Panc1 (cell line): ENCODE measurements around the gene ACTBL2. TPM values are rescaled to one million over a fixed set of nuclear protein-coding genes. Genes with fewer than 3 reads are reported as not detected.

Experiments
- ATAC-seq: fragments of 200-7000 bp; cut with Tn5 transposase; 2 replicates; pipeline ENCODE4 v1.9.1; 2020; ENCODE audit warnings: mild to moderate bottlenecking, moderate library complexity
- BruUV-seq: library from RNA; stranded (reverse); fragments of 400-500 nt; replicated peaks from 2 replicates; lab custom pipeline; 2021; lab: Mats Ljungman, UMichigan
- CTCF ChIA-PET: fragments of 300-600 bp; sonication (Branson Sonifier 250); formaldehyde crosslinking; loops from one replicate; lab custom pipeline; 2022; ENCODE audit warnings: antibody characterized with exemption; lab: Charles Lee
- POLR2A ChIA-PET: fragments of 300-600 bp; sonication (Branson Sonifier 250); formaldehyde crosslinking; loops from one replicate; lab custom pipeline; 2022; ENCODE audit warnings: antibody characterized with exemption; lab: Charles Lee
- DNase-seq: peaks from one replicate; pipeline ENCODE4 v3.0.0-alpha.2; 2010; ENCODE audit warnings: low read depth, low spot score
- H3K27ac ChIP-seq: 2 replicates; pipeline ENCODE4 v1.5.1; 2011; ENCODE audit warnings: mild to moderate bottlenecking, low read length, inconsistent platforms
- H3K27me3 ChIP-seq: fragments of 200-500 bp; sonication (Bioruptor generic); 2 replicates; pipeline ENCODE4 v1.6.0; 2014; ENCODE audit warnings: low read length, inconsistent platforms; ENCODE audit not compliant: control insufficient read depth, insufficient read depth
- H3K36me3 ChIP-seq: fragments of 200-500 bp; sonication (Bioruptor generic); 2 replicates; pipeline ENCODE4 v1.5.1; 2014; ENCODE audit warnings: inconsistent platforms, mild to moderate bottlenecking, low read length, moderate library complexity; ENCODE audit not compliant: control insufficient read depth, insufficient read depth
- H3K4me1 ChIP-seq: 2 replicates; pipeline ENCODE4 v1.5.1; 2011; ENCODE audit warnings: inconsistent platforms, mild to moderate bottlenecking, low read length, moderate library complexity; ENCODE audit not compliant: control insufficient read depth, insufficient read depth
- H3K4me3 ChIP-seq, 2 experiments: 2 replicates each; pipeline ENCODE4 v1.5.1; 2011 to 2012; ENCODE audit warnings: low read depth in 2 of 2, low read length in 2 of 2, mild to moderate bottlenecking in 2 of 2, inconsistent platforms in 1 of 2, moderate library complexity in 1 of 2
- H3K9me3 ChIP-seq: fragments of 200-500 bp; sonication (Bioruptor generic); 2 replicates; pipeline ENCODE4 v1.5.1; 2014; ENCODE audit warnings: low read depth, mild to moderate bottlenecking, inconsistent platforms, low read length, moderate library complexity; ENCODE audit not compliant: control insufficient read depth, insufficient read depth
- POLR2AphosphoS5 ChIP-seq: IDR thresholded peaks from 2 replicates; pipeline ENCODE4 v1.6.1; 2012; ENCODE audit warnings: mild to moderate bottlenecking, low read depth, low read length, moderate library complexity
- SIN3A ChIP-seq: IDR thresholded peaks from 2 replicates; pipeline ENCODE4 v1.6.1; 2012; ENCODE audit warnings: low read depth, mild to moderate bottlenecking, low read length, moderate library complexity, borderline replicate concordance; ENCODE audit not compliant: insufficient read depth
- TCF7L2 ChIP-seq: IDR thresholded peaks from 2 replicates; pipeline ENCODE4 v1.6.1; 2011; ENCODE audit warnings: mild to moderate bottlenecking, low read depth, low read length, inconsistent platforms
- in situ Hi-C: cut with HindIII; loops from 2 replicates; pipeline ENCODE4 v1.10.0; 2016; ENCODE audit warnings: low sequenced_read_pairs, low pct_unique_long_range_greater_than_20kb
- intact Hi-C: fragments of 100-400 bp; cut with micrococcal nuclease; formaldehyde crosslinking; loops from one replicate; pipeline ENCODE4 v1.10.0; 2022; ENCODE audit not compliant: unreplicated experiment
- total RNA-seq: library from RNA; stranded (reverse); gene quantifications from one replicate; pipeline ENCODE4 v1.2.1, GENCODE V29; 2021; ENCODE audit not compliant: unreplicated experiment
- TF ChIP-seq, protein P1 (sequence below): fragments of 450-650 bp; IDR thresholded peaks from 2 replicates; pipeline ENCODE4 v1.5.1; 2017; ENCODE audit warnings: mild to moderate bottlenecking
- TF ChIP-seq, protein P2 (sequence below), 2 experiments: IDR thresholded peaks; 2 replicates each; pipeline ENCODE4 v1.6.1; 2011 to 2012; ENCODE audit warnings: low read depth in 2 of 2, control low read depth in 1 of 2, low read length in 1 of 2, mild to moderate bottlenecking in 1 of 2, moderate library complexity in 1 of 2; ENCODE audit not compliant: insufficient read depth in 1 of 2

Gene ACTBL2
- total RNA-seq, 1 experiment from 2014 or later: not detected

DNA sequence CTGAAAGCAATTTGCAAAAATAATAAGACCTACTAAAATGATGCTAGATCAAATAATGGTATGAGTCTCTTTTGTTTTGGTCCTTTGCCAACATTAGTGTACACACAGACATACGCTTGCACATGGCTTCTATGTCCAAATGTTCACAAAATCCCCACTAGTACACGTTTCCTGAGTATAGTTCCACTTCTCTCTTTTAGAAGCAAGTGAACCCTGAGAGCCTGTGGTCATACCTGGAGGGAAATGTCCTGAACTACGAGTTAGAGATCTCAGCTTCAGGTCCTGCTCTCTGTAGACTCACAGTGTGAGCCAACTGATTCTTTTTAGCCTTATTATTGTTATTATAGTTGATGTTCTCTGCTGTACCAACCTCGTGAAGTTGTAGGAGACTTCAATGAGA is 47.3 kb upstream of the ACTBL2 start:
- BruUV-seq: no TSS peak
- CTCF ChIA-PET: no interaction called here
- ATAC-seq: no peak
- H3K4me1 ChIP-seq: no peaks in the 10 kb centered on the region
- no peaks in the 10 kb centered on the region for H3K27me3 ChIP-seq
- no peak for DNase-seq
- intact Hi-C loops: no loop called here
- H3K9me3 ChIP-seq: no peaks in the 10 kb centered on the region
- H3K27ac ChIP-seq: peak overlapping the region; percentile 25; the same call in 1 of the 2 replicates
- TF ChIP-seq, protein P1, sequence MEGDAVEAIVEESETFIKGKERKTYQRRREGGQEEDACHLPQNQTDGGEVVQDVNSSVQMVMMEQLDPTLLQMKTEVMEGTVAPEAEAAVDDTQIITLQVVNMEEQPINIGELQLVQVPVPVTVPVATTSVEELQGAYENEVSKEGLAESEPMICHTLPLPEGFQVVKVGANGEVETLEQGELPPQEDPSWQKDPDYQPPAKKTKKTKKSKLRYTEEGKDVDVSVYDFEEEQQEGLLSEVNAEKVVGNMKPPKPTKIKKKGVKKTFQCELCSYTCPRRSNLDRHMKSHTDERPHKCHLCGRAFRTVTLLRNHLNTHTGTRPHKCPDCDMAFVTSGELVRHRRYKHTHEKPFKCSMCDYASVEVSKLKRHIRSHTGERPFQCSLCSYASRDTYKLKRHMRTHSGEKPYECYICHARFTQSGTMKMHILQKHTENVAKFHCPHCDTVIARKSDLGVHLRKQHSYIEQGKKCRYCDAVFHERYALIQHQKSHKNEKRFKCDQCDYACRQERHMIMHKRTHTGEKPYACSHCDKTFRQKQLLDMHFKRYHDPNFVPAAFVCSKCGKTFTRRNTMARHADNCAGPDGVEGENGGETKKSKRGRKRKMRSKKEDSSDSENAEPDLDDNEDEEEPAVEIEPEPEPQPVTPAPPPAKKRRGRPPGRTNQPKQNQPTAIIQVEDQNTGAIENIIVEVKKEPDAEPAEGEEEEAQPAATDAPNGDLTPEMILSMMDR: no peak
- TF ChIP-seq TCF7L2: no peak
- TF ChIP-seq POLR2AphosphoS5: no peak
- no peak for TF ChIP-seq SIN3A
- TF ChIP-seq, protein P2, sequence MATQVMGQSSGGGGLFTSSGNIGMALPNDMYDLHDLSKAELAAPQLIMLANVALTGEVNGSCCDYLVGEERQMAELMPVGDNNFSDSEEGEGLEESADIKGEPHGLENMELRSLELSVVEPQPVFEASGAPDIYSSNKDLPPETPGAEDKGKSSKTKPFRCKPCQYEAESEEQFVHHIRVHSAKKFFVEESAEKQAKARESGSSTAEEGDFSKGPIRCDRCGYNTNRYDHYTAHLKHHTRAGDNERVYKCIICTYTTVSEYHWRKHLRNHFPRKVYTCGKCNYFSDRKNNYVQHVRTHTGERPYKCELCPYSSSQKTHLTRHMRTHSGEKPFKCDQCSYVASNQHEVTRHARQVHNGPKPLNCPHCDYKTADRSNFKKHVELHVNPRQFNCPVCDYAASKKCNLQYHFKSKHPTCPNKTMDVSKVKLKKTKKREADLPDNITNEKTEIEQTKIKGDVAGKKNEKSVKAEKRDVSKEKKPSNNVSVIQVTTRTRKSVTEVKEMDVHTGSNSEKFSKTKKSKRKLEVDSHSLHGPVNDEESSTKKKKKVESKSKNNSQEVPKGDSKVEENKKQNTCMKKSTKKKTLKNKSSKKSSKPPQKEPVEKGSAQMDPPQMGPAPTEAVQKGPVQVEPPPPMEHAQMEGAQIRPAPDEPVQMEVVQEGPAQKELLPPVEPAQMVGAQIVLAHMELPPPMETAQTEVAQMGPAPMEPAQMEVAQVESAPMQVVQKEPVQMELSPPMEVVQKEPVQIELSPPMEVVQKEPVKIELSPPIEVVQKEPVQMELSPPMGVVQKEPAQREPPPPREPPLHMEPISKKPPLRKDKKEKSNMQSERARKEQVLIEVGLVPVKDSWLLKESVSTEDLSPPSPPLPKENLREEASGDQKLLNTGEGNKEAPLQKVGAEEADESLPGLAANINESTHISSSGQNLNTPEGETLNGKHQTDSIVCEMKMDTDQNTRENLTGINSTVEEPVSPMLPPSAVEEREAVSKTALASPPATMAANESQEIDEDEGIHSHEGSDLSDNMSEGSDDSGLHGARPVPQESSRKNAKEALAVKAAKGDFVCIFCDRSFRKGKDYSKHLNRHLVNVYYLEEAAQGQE (IDR thresholded peaks at IDR 0.05; ENCODE audit: insufficient read depth in 1 of 2, low read depth in 2 of 2, low read length in 1 of 2): no peak
- POLR2A ChIA-PET: no interaction called here
- no peak overlapping the region for H3K4me3 ChIP-seq
- no peaks in the 10 kb centered on the region for H3K36me3 ChIP-seq
- in situ Hi-C loops: no loop called here

DNA sequence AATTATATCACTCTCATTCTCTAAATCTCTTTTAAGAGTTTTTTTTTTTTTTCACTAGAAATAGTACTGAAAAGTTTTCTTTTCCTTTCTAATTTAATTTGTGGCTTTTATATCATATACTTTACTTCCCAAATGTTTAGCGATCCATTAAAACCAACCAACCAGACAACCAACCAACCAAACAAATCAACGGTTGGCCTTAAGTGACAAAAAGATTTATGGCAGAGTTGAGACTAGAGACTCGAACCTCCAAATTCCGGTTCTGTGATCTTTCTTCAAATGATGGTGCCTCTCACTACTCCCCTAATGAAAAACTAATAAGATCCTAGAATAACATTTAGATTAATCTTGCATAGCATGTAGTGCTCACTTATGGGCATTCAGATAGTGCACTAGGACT is 45.3 kb upstream of the ACTBL2 start:
- CTCF ChIA-PET: no interaction called here
- POLR2A ChIA-PET: no interaction called here
- H3K4me1 ChIP-seq: no peaks in the 10 kb centered on the region
- in situ Hi-C loops: no loop called here
- H3K27me3 ChIP-seq: no peaks in the 10 kb centered on the region
- DNase-seq (no peak), ATAC-seq (no peak)
- H3K36me3 ChIP-seq: no peaks in the 10 kb centered on the region
- no peaks in the 10 kb centered on the region for H3K9me3 ChIP-seq
- BruUV-seq: no TSS peak
- no peak overlapping the region for H3K27ac ChIP-seq
- TF ChIP-seq TCF7L2 (no peak), SIN3A (no peak), POLR2AphosphoS5 (no peak)
- TF ChIP-seq, protein P1: no peak
- TF ChIP-seq, protein P2 (IDR thresholded peaks at IDR 0.05; ENCODE audit: insufficient read depth in 1 of 2, low read depth in 2 of 2, low read length in 1 of 2): no peak
- H3K4me3 ChIP-seq: no peak overlapping the region
- intact Hi-C loops: no loop called here
